Measurements from ENCODE around the gene ABT1.
A peak's percentile ranks its signal among the peaks of the same experiment; 100 is the strongest.

ABT1 gene

DNA sequence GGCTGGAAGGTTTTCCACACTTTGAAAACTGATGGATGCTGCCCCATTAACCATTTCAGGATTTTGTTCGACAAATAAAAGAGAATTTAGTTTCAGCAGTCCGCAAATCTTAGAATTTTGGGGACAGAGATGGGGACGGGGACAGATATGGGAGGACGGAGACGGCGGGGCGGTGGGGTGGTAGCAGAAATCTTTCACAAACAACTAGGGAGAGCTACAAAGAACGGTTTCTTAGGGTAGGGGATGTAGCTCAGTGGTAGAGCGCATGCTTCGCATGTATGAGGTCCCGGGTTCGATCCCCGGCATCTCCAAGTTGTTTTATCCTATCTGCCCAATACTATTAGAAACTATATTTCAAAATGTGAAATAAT, 43.5 kb upstream of the ABT1 start:
- Histone ChIP-seq H3K4me3 (ENCODE audit: low read length) (peak overlapping the region; percentile 79), H3K4ac (ENCODE audit: low read depth, low read length) (no peak overlapping the region), H3K4me2 (ENCODE audit: low read length) (peak overlapping the region; percentile 86), H3K56ac (ENCODE audit: low read length) (no peak overlapping the region), H2AK5ac (ENCODE audit: low read length) (no peak overlapping the region), H2BK120ac (ENCODE audit: low read depth, low read length) (no peak overlapping the region), H3K27ac (ENCODE audit: low read depth, low read length) (no peak overlapping the region), H3K18ac (ENCODE audit: low read length) (no peak overlapping the region), H3K79me2 (ENCODE audit: control insufficient read depth, insufficient read depth, low read length) (no peaks in the 10 kb centered on the region), H3K27me3 (ENCODE audit: insufficient read depth, low read length, poor library complexity) (no peaks in the 10 kb centered on the region), H3K23ac (ENCODE audit: low read length) (no peak overlapping the region), H4K5ac (ENCODE audit: low read length) (no peak overlapping the region), H2BK15ac (replicated peaks; ENCODE audit: low read depth) (no peak overlapping the region), H3K79me1 (ENCODE audit: low read length) (no peaks in the 10 kb centered on the region), H4K8ac (ENCODE audit: low read depth, low read length) (no peak overlapping the region), H2BK5ac (ENCODE audit: low read length) (no peak overlapping the region), H3K4me1 (ENCODE audit: control insufficient read depth, low read depth, low read length) (no peaks in the 10 kb centered on the region), H3K36me3 (ENCODE audit: control insufficient read depth, insufficient read depth, low read length) (no peaks in the 10 kb centered on the region), H3K9ac (ENCODE audit: low read length) (peak overlapping the region; percentile 62)
- peak; percentile 78 for DNase-seq
- WGBS (ENCODE audit: extremely low coverage, insufficient coverage, low lambda C conversion rate), result no CpG with 5 or more reads among the region's 13 CpGs

DNA sequence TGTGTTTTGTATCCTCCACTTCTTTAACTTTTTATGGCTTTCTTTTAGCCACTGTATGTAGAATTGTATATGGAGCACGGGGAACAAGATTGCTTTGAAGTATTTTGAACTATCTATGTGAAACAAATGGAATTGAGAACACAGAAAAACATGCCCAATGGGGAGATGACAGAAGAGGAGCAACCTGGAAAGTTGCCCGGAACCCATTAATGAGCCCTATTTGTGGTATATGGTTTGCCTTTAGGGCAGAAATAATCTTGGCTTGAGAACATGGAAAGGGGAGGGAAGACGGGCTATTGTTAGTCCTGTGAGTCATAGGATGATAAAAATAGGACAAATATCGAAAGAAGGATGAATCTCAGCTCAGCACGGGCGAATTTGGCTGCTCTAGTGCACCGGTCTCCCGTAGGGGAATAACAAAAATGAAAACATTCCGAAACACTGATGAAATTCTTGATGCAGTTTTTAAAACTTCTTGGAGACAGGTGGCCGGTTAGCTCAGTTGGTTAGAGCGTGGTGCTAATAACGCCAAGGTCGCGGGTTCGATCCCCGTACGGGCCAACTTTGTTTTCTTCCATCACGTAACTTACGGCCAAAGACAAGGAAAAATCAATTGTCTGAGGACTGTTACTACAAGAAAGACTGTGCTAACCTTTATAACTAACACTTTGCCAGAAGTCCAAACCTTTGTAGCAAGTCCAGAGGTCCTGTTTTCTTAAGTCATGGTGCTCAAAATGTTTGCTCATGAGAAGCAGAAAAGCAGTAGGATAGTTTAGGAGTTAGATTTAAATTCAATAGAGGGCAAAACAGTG, 42.9 kb upstream of the ABT1 start:
- Histone ChIP-seq H4K5ac (ENCODE audit: low read length) (no peak overlapping the region), H3K4me2 (ENCODE audit: low read length) (peak overlapping the region; percentile 82), H2BK15ac (replicated peaks; ENCODE audit: low read depth) (no peak overlapping the region), H3K23ac (ENCODE audit: low read length) (no peak overlapping the region), H2BK5ac (ENCODE audit: low read length) (no peak overlapping the region), H3K27ac (ENCODE audit: low read depth, low read length) (no peak overlapping the region), H2AK5ac (ENCODE audit: low read length) (no peak overlapping the region), H3K36me3 (ENCODE audit: control insufficient read depth, insufficient read depth, low read length) (no peaks in the 10 kb centered on the region), H3K9ac (ENCODE audit: low read length) (peak overlapping the region; percentile 63), H4K8ac (ENCODE audit: low read depth, low read length) (no peak overlapping the region), H3K79me2 (ENCODE audit: control insufficient read depth, insufficient read depth, low read length) (no peaks in the 10 kb centered on the region), H3K18ac (ENCODE audit: low read length) (peak overlapping the region; percentile 51), H3K27me3 (ENCODE audit: insufficient read depth, low read length, poor library complexity) (no peaks in the 10 kb centered on the region), H3K4me1 (ENCODE audit: control insufficient read depth, low read depth, low read length) (no peaks in the 10 kb centered on the region), H3K79me1 (ENCODE audit: low read length) (no peaks in the 10 kb centered on the region), H3K4ac (ENCODE audit: low read depth, low read length) (peak overlapping the region; percentile 31), H2BK120ac (ENCODE audit: low read depth, low read length) (no peak overlapping the region), H3K56ac (ENCODE audit: low read length) (no peak overlapping the region), H3K4me3 (ENCODE audit: low read length) (peak overlapping the region; percentile 48)
- WGBS (ENCODE audit: extremely low coverage, insufficient coverage, low lambda C conversion rate), result no CpG with 5 or more reads among the region's 19 CpGs
- peak; percentile 87 for DNase-seq

DNA sequence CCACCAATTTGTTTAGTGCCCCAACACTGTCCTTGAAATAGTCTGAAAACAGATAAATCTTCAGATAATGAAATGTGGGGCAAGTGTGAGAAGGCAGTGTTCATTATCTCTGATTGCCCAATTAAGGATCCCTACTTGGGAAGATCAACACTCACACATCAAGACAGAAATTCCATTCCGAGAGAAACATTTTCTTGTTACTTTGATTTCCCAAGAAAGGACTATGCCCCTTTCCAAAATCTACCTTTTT, 42.4 kb upstream of the ABT1 start:
- H3K36me3 ChIP-seq (ENCODE audit: control insufficient read depth, insufficient read depth, low read length), result no peaks in the 10 kb centered on the region
- WGBS (ENCODE audit: extremely low coverage, insufficient coverage, low lambda C conversion rate), result no CpG with 5 or more reads among the region's 1 CpG

DNA sequence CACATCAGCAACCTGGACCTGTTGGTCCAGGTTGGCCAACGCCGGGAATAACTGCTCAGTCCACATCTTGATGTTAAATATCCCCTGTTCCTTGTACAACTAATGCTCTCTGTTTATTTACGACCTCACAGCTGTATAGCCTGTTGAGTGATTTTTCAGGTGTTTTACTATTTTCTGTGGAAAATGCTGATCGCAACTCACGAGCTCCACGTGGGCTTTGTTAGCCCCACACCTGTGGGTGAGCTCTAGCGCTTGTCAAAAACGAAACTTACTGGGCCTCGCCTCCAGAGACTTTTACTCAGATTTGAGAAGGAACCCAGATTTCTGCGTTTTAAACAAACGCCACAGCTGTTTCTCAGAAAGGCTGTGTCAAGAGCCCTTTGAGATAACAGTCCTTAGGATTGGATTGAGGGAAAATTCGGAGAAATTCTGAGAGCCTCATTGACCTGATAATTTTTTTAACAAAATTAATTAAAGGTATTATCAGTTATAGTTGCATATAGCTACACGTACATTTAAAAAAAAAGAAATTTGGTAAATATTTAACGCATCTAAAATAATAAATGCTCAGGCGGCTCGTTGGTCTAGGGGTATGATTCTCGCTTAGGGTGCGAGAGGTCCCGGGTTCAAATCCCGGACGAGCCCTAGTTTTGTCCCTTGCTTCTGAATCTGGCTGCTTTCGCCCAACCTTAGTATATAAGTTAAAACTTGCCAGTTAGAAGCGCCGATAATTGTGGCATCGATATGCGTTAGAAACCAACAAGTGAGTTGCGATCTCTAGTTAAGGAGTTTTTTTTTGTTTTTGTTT, 41.9 kb upstream of the ABT1 start:
- H3K56ac ChIP-seq (ENCODE audit: low read length), result no peak overlapping the region
- no peak overlapping the region for H2AK5ac ChIP-seq (ENCODE audit: low read length)
- H3K4me1 ChIP-seq (ENCODE audit: control insufficient read depth, low read depth, low read length), result no peaks in the 10 kb centered on the region
- H3K79me1 ChIP-seq (ENCODE audit: low read length), result no peaks in the 10 kb centered on the region
- H3K79me2 ChIP-seq (ENCODE audit: control insufficient read depth, insufficient read depth, low read length), result no peaks in the 10 kb centered on the region
- no peaks in the 10 kb centered on the region for H3K27me3 ChIP-seq (ENCODE audit: insufficient read depth, low read length, poor library complexity)
- H3K9ac ChIP-seq (ENCODE audit: low read length), result peak overlapping the region; percentile 41
- H4K5ac ChIP-seq (ENCODE audit: low read length), result no peak overlapping the region
- no CpG with 5 or more reads among the region's 27 CpGs for WGBS (ENCODE audit: extremely low coverage, insufficient coverage, low lambda C conversion rate)
- no peak overlapping the region for H2BK120ac ChIP-seq (ENCODE audit: low read depth, low read length)
- H3K23ac ChIP-seq (ENCODE audit: low read length), result no peak overlapping the region
- no peak overlapping the region for H2BK5ac ChIP-seq (ENCODE audit: low read length)
- no peak overlapping the region for H2BK15ac ChIP-seq (replicated peaks; ENCODE audit: low read depth)
- H3K4me3 ChIP-seq (ENCODE audit: low read length), result peak overlapping the region; percentile 67
- no peak overlapping the region for H4K8ac ChIP-seq (ENCODE audit: low read depth, low read length)
- H3K36me3 ChIP-seq (ENCODE audit: control insufficient read depth, insufficient read depth, low read length), result no peaks in the 10 kb centered on the region
- peak; percentile 82 for DNase-seq
- no peak overlapping the region for H3K4ac ChIP-seq (ENCODE audit: low read depth, low read length)
- peak overlapping the region; percentile 83 for H3K4me2 ChIP-seq (ENCODE audit: low read length)
- no peak overlapping the region for H3K18ac ChIP-seq (ENCODE audit: low read length)
- no peak overlapping the region for H3K27ac ChIP-seq (ENCODE audit: low read depth, low read length)

More for the DNA sequence above, 42.4 kb upstream of the ABT1 start:
- Histone ChIP-seq H3K4me2 (ENCODE audit: low read length) (peak overlapping the region; percentile 82), H3K4me3 (ENCODE audit: low read length) (peak overlapping the region; percentile 37), H2BK15ac (replicated peaks; ENCODE audit: low read depth) (no peak overlapping the region), H4K5ac (ENCODE audit: low read length) (no peak overlapping the region), H3K9ac (ENCODE audit: low read length) (peak overlapping the region; percentile 41), H3K23ac (ENCODE audit: low read length) (no peak overlapping the region), H4K8ac (ENCODE audit: low read depth, low read length) (no peak overlapping the region), H3K79me1 (ENCODE audit: low read length) (no peaks in the 10 kb centered on the region), H3K79me2 (ENCODE audit: control insufficient read depth, insufficient read depth, low read length) (no peaks in the 10 kb centered on the region), H3K18ac (ENCODE audit: low read length) (no peak overlapping the region), H3K27ac (ENCODE audit: low read depth, low read length) (no peak overlapping the region), H3K27me3 (ENCODE audit: insufficient read depth, low read length, poor library complexity) (no peaks in the 10 kb centered on the region), H3K4ac (ENCODE audit: low read depth, low read length) (no peak overlapping the region), H2BK120ac (ENCODE audit: low read depth, low read length) (no peak overlapping the region), H2AK5ac (ENCODE audit: low read length) (no peak overlapping the region), H3K4me1 (ENCODE audit: control insufficient read depth, low read depth, low read length) (no peaks in the 10 kb centered on the region), H3K56ac (ENCODE audit: low read length) (no peak overlapping the region), H2BK5ac (ENCODE audit: low read length) (no peak overlapping the region)
- DNase-seq, result no peak

DNA sequence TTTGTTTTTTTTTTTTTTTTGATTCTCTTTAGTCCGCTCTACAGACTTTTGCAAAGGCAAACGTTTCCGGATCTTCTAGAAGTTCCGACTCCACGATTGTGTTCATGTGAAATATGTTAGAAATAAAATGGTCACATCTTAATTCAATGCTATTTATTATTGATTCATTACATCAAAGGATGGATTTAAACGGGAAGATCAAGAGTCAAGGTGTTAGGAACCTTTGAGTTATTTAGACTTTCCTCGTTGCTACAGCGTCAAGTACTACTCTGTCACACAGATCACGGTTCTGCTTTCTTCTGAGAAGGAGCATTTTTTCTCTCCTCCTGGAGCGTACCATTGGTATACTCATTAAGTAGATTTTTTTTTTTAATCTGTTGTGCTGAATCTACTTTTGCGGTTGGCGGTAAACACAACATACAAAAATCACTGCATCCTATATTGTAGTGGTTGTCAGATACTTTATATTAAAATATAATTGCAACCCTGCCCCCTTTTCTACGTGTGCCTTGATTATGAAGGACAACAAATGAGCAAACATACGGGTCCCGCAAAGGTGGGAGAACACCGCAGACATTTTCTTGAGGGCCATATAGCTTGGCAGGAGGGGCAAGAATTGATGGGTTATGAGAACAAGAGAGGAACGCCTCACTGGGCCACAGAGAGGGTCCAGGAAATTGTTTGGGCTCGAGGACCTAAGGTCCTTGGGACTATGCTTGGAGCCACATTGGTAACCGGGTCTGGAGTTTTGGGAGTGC, 41.1 kb upstream of the ABT1 start:
- H2BK5ac ChIP-seq (ENCODE audit: low read length), result no peak overlapping the region
- peak overlapping the region; percentile 83 for H3K4me2 ChIP-seq (ENCODE audit: low read length)
- no peak overlapping the region for H2BK120ac ChIP-seq (ENCODE audit: low read depth, low read length)
- no peaks in the 10 kb centered on the region for H3K79me2 ChIP-seq (ENCODE audit: control insufficient read depth, insufficient read depth, low read length)
- DNase-seq, result peak; percentile 74
- H3K4me1 ChIP-seq (ENCODE audit: control insufficient read depth, low read depth, low read length), result no peaks in the 10 kb centered on the region
- no peak overlapping the region for H3K23ac ChIP-seq (ENCODE audit: low read length)
- H4K8ac ChIP-seq (ENCODE audit: low read depth, low read length), result no peak overlapping the region
- no peak overlapping the region for H3K27ac ChIP-seq (ENCODE audit: low read depth, low read length)
- WGBS (ENCODE audit: extremely low coverage, insufficient coverage, low lambda C conversion rate), result no CpG with 5 or more reads among the region's 19 CpGs
- H3K56ac ChIP-seq (ENCODE audit: low read length), result peak overlapping the region; percentile 4
- H3K36me3 ChIP-seq (ENCODE audit: control insufficient read depth, insufficient read depth, low read length), result no peaks in the 10 kb centered on the region
- no peak overlapping the region for H3K18ac ChIP-seq (ENCODE audit: low read length)
- no peaks in the 10 kb centered on the region for H3K27me3 ChIP-seq (ENCODE audit: insufficient read depth, low read length, poor library complexity)
- H4K5ac ChIP-seq (ENCODE audit: low read length), result no peak overlapping the region
- no peak overlapping the region for H3K4ac ChIP-seq (ENCODE audit: low read depth, low read length)
- H2BK15ac ChIP-seq (replicated peaks; ENCODE audit: low read depth), result no peak overlapping the region
- no peaks in the 10 kb centered on the region for H3K79me1 ChIP-seq (ENCODE audit: low read length)
- H2AK5ac ChIP-seq (ENCODE audit: low read length), result no peak overlapping the region
- H3K4me3 ChIP-seq (ENCODE audit: low read length), result peak overlapping the region; percentile 67
- H3K9ac ChIP-seq (ENCODE audit: low read length), result peak overlapping the region; percentile 7

All from mesendoderm (in vitro differentiated cells).